H1 (cell line): Measurements from ENCODE around the gene SOD2. TPM values are rescaled to one million over a fixed set of nuclear protein-coding genes. Genes with fewer than 3 reads are reported as not detected.
A peak's percentile ranks its signal among the peaks of the same experiment; 100 is the strongest.

Experiments used
- CTCF ChIA-PET: fragments of 300-600 bp; sonication (Branson Sonifier 250); formaldehyde crosslinking; loops from one replicate; lab custom pipeline; 2021; ENCODE audit not compliant: partially characterized antibody; lab: Charles Lee
- POLR2A ChIA-PET: fragments of 300-600 bp; sonication (Branson Sonifier 250); formaldehyde crosslinking; loops from one replicate; lab custom pipeline; 2021; ENCODE audit warnings: inconsistent platforms; ENCODE audit not compliant: partially characterized antibody; lab: Charles Lee
- DNase-seq, 2 experiments: peaks; one replicate each; pipeline versions ENCODE4 v3.0.0 to v3.0.0-alpha.2; 2010 to 2022; ENCODE audit warnings: low spot score in 2 of 2, low read depth in 1 of 2, mixed read lengths in 1 of 2
- FAIRE-seq: peaks from 2 replicates; lab custom pipeline; 2011; peaks lifted over from hg19 to GRCh38; lab: Jason Lieb, UNC
- H2AFZ ChIP-seq: 2 replicates; pipeline ENCODE4 v1.8.1; 2012; ENCODE audit warnings: low read length, inconsistent platforms
- H2AK5ac ChIP-seq: 2 replicates; pipeline ENCODE4 v1.6.1; 2013; ENCODE audit warnings: low read depth, low read length
- H2BK120ac ChIP-seq: replicated peaks from 2 replicates; pipeline ENCODE3; 2013; ENCODE audit warnings: low read depth, low read length, inconsistent platforms
- H2BK12ac ChIP-seq: 2 replicates; pipeline ENCODE4 v1.6.1; 2013; ENCODE audit warnings: low read depth, low read length
- H2BK15ac ChIP-seq: 2 replicates; pipeline ENCODE4 v1.6.1; 2013; ENCODE audit warnings: low read length
- H2BK20ac ChIP-seq: 2 replicates; pipeline ENCODE4 v1.6.1; 2013; ENCODE audit warnings: low read length
- H2BK5ac ChIP-seq: 2 replicates; pipeline ENCODE4 v1.6.1; 2013; ENCODE audit warnings: low read depth, low read length
- H3K14ac ChIP-seq: 2 replicates; pipeline ENCODE4 v1.6.1; 2013; ENCODE audit warnings: inconsistent platforms; ENCODE audit not compliant: insufficient read length
- H3K18ac ChIP-seq: 2 replicates; pipeline ENCODE4 v1.6.1; 2013; ENCODE audit warnings: low read length; ENCODE audit errors: extremely low read depth
- H3K23ac ChIP-seq: 2 replicates; pipeline ENCODE4 v1.6.1; 2013; ENCODE audit warnings: inconsistent platforms; ENCODE audit not compliant: insufficient read length
- H3K23me2 ChIP-seq: 2 replicates; pipeline ENCODE4 v1.6.1; 2013; ENCODE audit warnings: low read depth, low read length
- H3K27ac ChIP-seq: 2 replicates; pipeline ENCODE4 v1.6.1; 2011; ENCODE audit warnings: low read depth, low read length, inconsistent platforms
- H3K27me3 ChIP-seq, 4 experiments: replicated peaks in 1 of 4; 1 replicate in 1 of 4; 2 replicates in 3 of 4; pipeline versions ENCODE4 v1.6.1 to v1.8.1; 2011 to 2013; ENCODE audit warnings: low read length in 3 of 4, mild to moderate bottlenecking in 3 of 4, inconsistent platforms in 2 of 4, mixed read lengths in 2 of 4, moderate library complexity in 1 of 4; ENCODE audit not compliant: control insufficient read depth in 3 of 4, insufficient read depth in 3 of 4; ENCODE audit errors: extremely low read depth in 1 of 4
- H3K36me3 ChIP-seq, 4 experiments: 2 replicates each; pipeline versions ENCODE4 v1.6.1 to v1.8.1; 2011 to 2013; ENCODE audit warnings: mild to moderate bottlenecking in 4 of 4, low read length in 3 of 4, moderate library complexity in 2 of 4, control low read depth in 1 of 4, inconsistent platforms in 1 of 4; ENCODE audit not compliant: insufficient read depth in 4 of 4, control insufficient read depth in 2 of 4
- H3K4ac ChIP-seq: replicated peaks from 2 replicates; pipeline ENCODE3; 2013; ENCODE audit warnings: low read length, low read depth, mixed read lengths, inconsistent platforms; ENCODE audit not compliant: insufficient read length
- H3K4me1 ChIP-seq, 4 experiments: replicated peaks in 1 of 4; 1 replicate in 1 of 4; 2 replicates in 3 of 4; pipeline versions ENCODE4 v1.6.1 to v1.8.1; 2011 to 2013; ENCODE audit warnings: low read length in 3 of 4, inconsistent platforms in 2 of 4, mixed read lengths in 1 of 4; ENCODE audit not compliant: insufficient read depth in 4 of 4, control insufficient read depth in 3 of 4
- H3K4me2 ChIP-seq, 2 experiments: 2 replicates each; pipeline versions ENCODE4 v1.6.1 to v1.8.1; 2011 to 2013; ENCODE audit warnings: low read depth in 2 of 2, low read length in 2 of 2, control low read depth in 1 of 2, inconsistent platforms in 1 of 2, mild to moderate bottlenecking in 1 of 2; ENCODE audit not compliant: insufficient read depth in 1 of 2
- H3K4me3 ChIP-seq, 4 experiments: fragments of 200-600, 300-600 bp in 1 of 4; sonication (generic), shearing (Covaris generic), sonication (Bioruptor Twin) in 1 of 4; 2 replicates each; pipeline versions ENCODE4 v1.5.1 to v1.8.1; 2011 to 2016; ENCODE audit warnings: low read length in 4 of 4, low read depth in 3 of 4, control low read depth in 2 of 4, inconsistent platforms in 2 of 4, mild to moderate bottlenecking in 2 of 4, mixed read lengths in 1 of 4, moderate library complexity in 1 of 4; ENCODE audit not compliant: insufficient read depth in 2 of 4; ENCODE audit errors: extremely low read depth in 1 of 4
- H3K56ac ChIP-seq: replicated peaks from 2 replicates; pipeline ENCODE3; 2013; ENCODE audit warnings: low read depth, mild to moderate bottlenecking, mixed read lengths, low read length, inconsistent platforms; ENCODE audit not compliant: insufficient read length
- H3K79me1 ChIP-seq: 2 replicates; pipeline ENCODE4 v1.6.1; 2013; ENCODE audit warnings: low read depth, low read length, control low read depth
- H3K79me2 ChIP-seq, 2 experiments: 2 replicates each; pipeline versions ENCODE4 v1.6.1 to v1.8.1; 2012 to 2013; ENCODE audit warnings: low read length in 2 of 2, mild to moderate bottlenecking in 2 of 2, inconsistent platforms in 1 of 2; ENCODE audit not compliant: insufficient read depth in 2 of 2, control insufficient read depth in 1 of 2
- H3K9ac ChIP-seq, 4 experiments: replicated peaks in 1 of 4; 1 replicate in 1 of 4; 2 replicates in 3 of 4; pipeline versions ENCODE4 v1.6.1 to v1.8.1; 2011 to 2013; ENCODE audit warnings: low read depth in 3 of 4, low read length in 3 of 4, control low read depth in 2 of 4, mild to moderate bottlenecking in 2 of 4, moderate library complexity in 2 of 4, inconsistent platforms in 1 of 4; ENCODE audit errors: extremely low read depth in 1 of 4
- H3K9me3 ChIP-seq, 2 experiments: 2 replicates each; pipeline versions ENCODE4 v1.6.1 to v1.8.1; 2012 to 2013; ENCODE audit warnings: mild to moderate bottlenecking in 2 of 2, moderate library complexity in 2 of 2, control low read depth in 1 of 2, inconsistent platforms in 1 of 2, low read depth in 1 of 2, low read length in 1 of 2, mixed read lengths in 1 of 2; ENCODE audit not compliant: insufficient read depth in 2 of 2
- H4K20me1 ChIP-seq, 2 experiments: replicated peaks in 1 of 2; 2 replicates each; pipeline versions ENCODE3 to v1.8.1; 2011 to 2013; ENCODE audit warnings: inconsistent platforms in 2 of 2, low read length in 2 of 2, mild to moderate bottlenecking in 1 of 2; ENCODE audit not compliant: insufficient read depth in 2 of 2, control insufficient read depth in 1 of 2
- H4K5ac ChIP-seq: 2 replicates; pipeline ENCODE4 v1.6.1; 2013; ENCODE audit warnings: low read length, low read depth, mixed read lengths, inconsistent platforms; ENCODE audit not compliant: insufficient read length
- H4K8ac ChIP-seq: 2 replicates; pipeline ENCODE4 v1.8.0; 2013; ENCODE audit warnings: mild to moderate bottlenecking, moderate library complexity, low read length, inconsistent platforms; ENCODE audit not compliant: insufficient read depth; ENCODE audit errors: extremely low read depth
- H4K91ac ChIP-seq: replicated peaks from 2 replicates; pipeline ENCODE3; 2013; ENCODE audit warnings: low read length, mixed read lengths, inconsistent platforms; ENCODE audit not compliant: insufficient read length
- BRCA1 ChIP-seq: IDR thresholded peaks from 2 replicates; pipeline ENCODE4 v1.6.1; 2012; ENCODE audit warnings: low read depth, low read length, improper control_type of control experiment
- HDAC6 ChIP-seq: IDR thresholded peaks from one replicate; pipeline ENCODE4 v1.7.1; 2012; ENCODE audit warnings: low read depth, mild to moderate bottlenecking, inconsistent platforms, low read length, moderate library complexity
- KDM5A ChIP-seq: fragments of 200-600 bp; IDR thresholded peaks from 2 replicates; pipeline ENCODE4 v1.7.1; 2012; ENCODE audit warnings: mild to moderate bottlenecking, low read length, inconsistent platforms, mixed read lengths
- POLR2AphosphoS5 ChIP-seq: IDR thresholded peaks from 2 replicates; pipeline ENCODE4 v1.6.1; 2011; ENCODE audit warnings: low read depth, low read length
- RNF2 ChIP-seq: fragments of 200-900, 300-1000 bp; sonication (generic); IDR thresholded peaks from 2 replicates; pipeline ENCODE4 v1.7.1; 2016; ENCODE audit warnings: borderline replicate concordance, low read depth, mild to moderate bottlenecking, antibody characterized with exemption, low read length; ENCODE audit not compliant: poor library complexity, severe bottlenecking; ENCODE audit errors: missing control alignments
- SP1 ChIP-seq: IDR thresholded peaks from 2 replicates; pipeline ENCODE4 v1.6.1; 2011; ENCODE audit warnings: low read depth, low read length
- ZNF274 ChIP-seq: IDR thresholded peaks from 2 replicates; pipeline ENCODE4 v1.7.0; 2012; ENCODE audit warnings: low read length, borderline replicate concordance; ENCODE audit errors: extremely low read depth
- WGBS, 2 experiments: shearing (Covaris generic) in 1 of 2; methylation state at CpG; one replicate each; pipeline versions ENCODE4 v1.1.6 to v1.1.7; 2013 to 2015; ENCODE audit warnings: low lambda C conversion rate in 2 of 2, mixed read lengths in 2 of 2, inconsistent platforms in 1 of 2, low coverage in 1 of 2, missing lambda C conversion rate in 1 of 2; ENCODE audit not compliant: insufficient replicate concordance in 2 of 2, insufficient coverage in 1 of 2, insufficient read length in 1 of 2; ENCODE audit errors: extremely low coverage in 1 of 2, missing lambda C conversion rate in 1 of 2; 5-methylcytosine and 5-hydroxymethylcytosine counted together
- long read RNA-seq, 2 experiments: library from RNA in 1 of 2; library from capped mRNA in 1 of 2; stranded (forward); transcript quantifications; one replicate each; pipeline ENCODE4 v2.0.0, GENCODE V29; 2021; ENCODE audit warnings: inconsistent platforms in 1 of 2
- polyA minus RNA-seq, 3 experiments: library from RNA; depleted of rRNA, polyadenylated mRNA; stranded (reverse); fragments of >200 nt; gene quantifications; 1 replicate in 2 of 3; 2 replicates in 1 of 3; pipeline ENCODE4 v1.2.3, GENCODE V29; 2011
- polyA plus RNA-seq, 7 experiments: library from polyadenylated mRNA; depleted of rRNA in 3 of 7; stranded (reverse) in 5 of 7; unstranded in 2 of 7; fragments of >200 nt in 5 of 7; fragments of 200-250 nt in 2 of 7; gene quantifications; 1 replicate in 5 of 7; 2 replicates in 1 of 7; 4 replicates in 1 of 7; pipeline versions ENCODE4 v1.2.1 to v1.2.3, GENCODE V29; 2011 to 2013; ENCODE audit warnings: missing spikeins in 2 of 7, mixed read lengths in 2 of 7
- total RNA-seq: library from RNA; stranded (reverse); fragmentation: NEBNext Ultra II Directional; extraction: Animal tissue kit (Norgen Biotek cat#: 25700); gene quantifications from 2 replicates; pipeline ENCODE4 v1.2.1, GENCODE V29; 2021

SOD2 gene
- total RNA-seq (88.7 and 96.9 TPM in 2 replicates), polyA plus RNA-seq (2011; rRNA removed) (30.6 and 31.1 TPM in 2 replicates), polyA minus RNA-seq (2011; rRNA and poly(A)+ RNA removed) (70.3 and 85.7 TPM in 2 replicates)
- polyA plus RNA-seq (2011; cell fraction: cytosol; rRNA removed), result 44.2 TPM
- 25.3 TPM for polyA plus RNA-seq (2011; cell fraction: nucleus; rRNA removed)
- 72.3 to 80.7 TPM (median 75.0 TPM) in 4 replicates for polyA plus RNA-seq (2012, experiment 1 of 2)
- polyA plus RNA-seq (2012, experiment 2 of 2), result 10.8 TPM
- polyA plus RNA-seq (2013, experiment 1 of 2), result 30.9 TPM
- 34.0 TPM for polyA plus RNA-seq (2013, experiment 2 of 2)
- polyA minus RNA-seq (2011; cell fraction: cytosol; rRNA and poly(A)+ RNA removed), result 63.2 TPM
- polyA minus RNA-seq (2011; cell fraction: nucleus; rRNA and poly(A)+ RNA removed), result 28.4 TPM
- long read RNA-seq, experiment 1, full-length matches to known transcripts, result 22 of 77 reads
- long read RNA-seq, experiment 1, partial matches to known transcripts, result 13 of 77 reads
- long read RNA-seq, experiment 1, other reads (novel, unspliced or antisense), result 42 of 77 reads
- long read RNA-seq, experiment 2, full-length matches to known transcripts, result 18 of 22 reads
- long read RNA-seq, experiment 2, partial matches to known transcripts, result 0 of 22 reads
- long read RNA-seq, experiment 2, other reads (novel, unspliced or antisense), result 4 of 22 reads

GRCh38 chr6:159693128-159693893, at the start of gene SOD2:
Gene SOD2, minus strand, starts transcription at chr6:159693241. Its CDS starts 74 bp downstream, at chr6:159693167.
- H3K27ac ChIP-seq, result peak within 1 kb of the TSS; percentile 95
- POLR2A ChIA-PET, result interaction anchor here (0.6 to 4.5 kb wide), 17 partner anchors 9 to 524 kb away, joined by 3 to 32 read pairs (median 5); partner anchors contain the start of genes ACAT2, FNDC1, MRPL18 and TCP1
- H3K56ac ChIP-seq, result peak within 1 kb of the TSS; percentile 96
- H3K27me3 ChIP-seq, result no peaks in the 10 kb centered on the region
- WGBS, 2 experiments, result 4% methylated on average over 39 of the region's 74 CpGs; no CpG with 5 or more reads in 1 of the 2 experiments
- H2AK5ac ChIP-seq, result no peak within 1 kb of the TSS
- peak within 1 kb of the TSS; percentile 51 to 99 (median 88) for H3K4me3 ChIP-seq
- no peak within 1 kb of the TSS for H2BK20ac ChIP-seq
- peaks cover 4 to 12% of the 10 kb centered on the region in 2 experiments for H4K20me1 ChIP-seq
- H3K4ac ChIP-seq, result no peak within 1 kb of the TSS
- H3K23ac ChIP-seq, result no peak within 1 kb of the TSS
- peaks cover 0 to 3% (median 2%) of the 10 kb centered on the region in 4 experiments; a peak in 2 of 8 replicates for H3K36me3 ChIP-seq
- H4K5ac ChIP-seq, result peak within 1 kb of the TSS; percentile 96
- H3K23me2 ChIP-seq, result peaks cover 14% of the 10 kb centered on the region
- peak within 1 kb of the TSS; percentile 95 for H4K8ac ChIP-seq
- peak within 1 kb of the TSS; percentile 81 for H2BK15ac ChIP-seq
- peaks cover 3 to 30% of the 10 kb centered on the region in 2 experiments; a peak in 3 of 4 replicates for H3K79me2 ChIP-seq
- no peak for FAIRE-seq
- DNase-seq, result peak; percentile 53 to 92
- H3K14ac ChIP-seq, result no peak within 1 kb of the TSS
- H2BK5ac ChIP-seq, result peak within 1 kb of the TSS; percentile 94
- peak within 1 kb of the TSS; percentile 83 for H2BK120ac ChIP-seq
- no peaks in the 10 kb centered on the region for H3K9me3 ChIP-seq
- H3K9ac ChIP-seq, result peak within 1 kb of the TSS; percentile 74 to 87 (median 80)
- H3K18ac ChIP-seq, result peak within 1 kb of the TSS; percentile 90
- CTCF ChIA-PET, result interaction anchor here (1.1 to 1.6 kb wide), 2 partner anchors 27 to 524 kb away, joined by 3 to 4 read pairs; partner anchors contain the start of gene FNDC1
- peak within 1 kb of the TSS; percentile 78 for H2AFZ ChIP-seq
- peak within 1 kb of the TSS; percentile 84; the same call in 1 of the 2 replicates for H2BK12ac ChIP-seq
- H4K91ac ChIP-seq, result no peak within 1 kb of the TSS
- peak within 1 kb of the TSS; percentile 90 to 96 for H3K4me2 ChIP-seq
- H3K4me1 ChIP-seq, result peaks cover 3 to 15% (median 8%) of the 10 kb centered on the region in 4 experiments
- H3K79me1 ChIP-seq, result peaks cover 5% of the 10 kb centered on the region
- no peak for TF ChIP-seq HDAC6
- TF ChIP-seq POLR2AphosphoS5, result peak; percentile 85
- TF ChIP-seq SP1, result peak; percentile 31; the same call in 1 of the 2 replicates
- TF ChIP-seq KDM5A, result no peak
- no peak for TF ChIP-seq ZNF274
- TF ChIP-seq RNF2, result no peak
- TF ChIP-seq BRCA1, result no peak
